K562 (cell line): Measurements from ENCODE around the gene MYO1D. TPM values are rescaled to one million over a fixed set of nuclear protein-coding genes. Genes with fewer than 3 reads are reported as not detected.

Experiments
- ATAC-seq: fragments of 200-7000 bp; cut with Tn5 transposase; 3 replicates; pipeline ENCODE4 v1.9.1; 2020; ENCODE audit warnings: moderate library complexity
- BruUV-seq: library from RNA; stranded (reverse); fragments of 400-500 nt; replicated peaks from 2 replicates; lab custom pipeline; 2021; lab: Mats Ljungman, UMichigan
- CTCF ChIA-PET: fragments of 300-600 bp; formaldehyde crosslinking; extraction: SDS; loops from one replicate; lab custom pipeline; 2021; ENCODE audit warnings: low intra/inter-chr PET ratio; lab: Yijun Ruan, JAX
- POLR2A ChIA-PET: fragments of 300-600, 350-650 bp; sonication (Branson Sonifier 250); formaldehyde crosslinking; extraction: SDS; loops from one replicate; lab custom pipeline; 2021; ENCODE audit warnings: antibody characterized with exemption, inconsistent platforms; lab: Yijun Ruan, JAX
- DNase-seq, 4 experiments: peaks; one replicate each; pipeline versions ENCODE4 v3.0.0 to v3.0.0-alpha.2; 2011 to 2018; ENCODE audit warnings: low spot score in 3 of 4, mixed read lengths in 3 of 4; ENCODE audit errors: extremely low read depth in 1 of 4
- FAIRE-seq: peaks from 2 replicates; lab custom pipeline; 2011; peaks lifted over from hg19 to GRCh38; lab: Jason Lieb, UNC
- H2AFZ ChIP-seq: 2 replicates; pipeline ENCODE4 v1.6.0; 2011; ENCODE audit warnings: low read depth, low read length, control low read depth, inconsistent platforms
- H3K27ac ChIP-seq: fragments of 200-600 bp; 3 replicates; pipeline ENCODE4 v1.8.0; 2011; ENCODE audit warnings: low read depth, mild to moderate bottlenecking, control low read depth, inconsistent platforms, low read length, moderate library complexity, mixed read lengths; ENCODE audit errors: extremely low read depth
- H3K27me3 ChIP-seq, 2 experiments: fragments of 300-600 bp in 1 of 2; 2 replicates in 1 of 2; 3 replicates in 1 of 2; pipeline versions ENCODE4 v1.6.0 to v1.8.0; 2011; ENCODE audit warnings: inconsistent platforms in 2 of 2, low read length in 2 of 2, mild to moderate bottlenecking in 1 of 2, mixed read lengths in 1 of 2, moderate library complexity in 1 of 2; ENCODE audit not compliant: control insufficient read depth in 2 of 2, insufficient read depth in 2 of 2
- H3K36me3 ChIP-seq: fragments of 300-600 bp; 3 replicates; pipeline ENCODE4 v1.8.0; 2011; ENCODE audit warnings: mild to moderate bottlenecking, low read length, inconsistent platforms; ENCODE audit not compliant: control insufficient read depth, insufficient read depth
- H3K4me1 ChIP-seq, 2 experiments: fragments of 200-600 bp in 1 of 2; replicated peaks in 1 of 2; 2 replicates in 1 of 2; 3 replicates in 1 of 2; pipeline versions ENCODE4 v1.5.1 to v1.8.0; 2011; ENCODE audit warnings: inconsistent platforms in 2 of 2, low read length in 2 of 2, mild to moderate bottlenecking in 1 of 2, mixed read lengths in 1 of 2, moderate library complexity in 1 of 2; ENCODE audit not compliant: control insufficient read depth in 2 of 2, insufficient read depth in 2 of 2
- H3K4me2 ChIP-seq: 2 replicates; pipeline ENCODE4 v1.6.1; 2011; ENCODE audit warnings: low read length, control low read depth, inconsistent platforms, mixed read lengths; ENCODE audit not compliant: insufficient read depth
- H3K4me3 ChIP-seq: fragments of 200-600 bp; sonication (generic), shearing (Covaris generic); 2 replicates; pipeline ENCODE4 v1.5.1; 2016; ENCODE audit warnings: control low read depth, inconsistent platforms
- H3K79me2 ChIP-seq: fragments of 200-600 bp; 3 replicates; pipeline ENCODE4 v1.8.0; 2011; ENCODE audit warnings: low read length, inconsistent platforms; ENCODE audit not compliant: control insufficient read depth, insufficient read depth
- H3K9ac ChIP-seq, 2 experiments: 2 replicates each; pipeline versions ENCODE4 v1.6.0 to v1.6.1; 2011; ENCODE audit warnings: low read depth in 2 of 2, low read length in 2 of 2, control low read depth in 1 of 2, inconsistent platforms in 1 of 2, mild to moderate bottlenecking in 1 of 2, mixed read lengths in 1 of 2; ENCODE audit not compliant: insufficient read depth in 1 of 2
- H3K9me1 ChIP-seq: one replicate; pipeline ENCODE4 v1.6.0; 2011; ENCODE audit warnings: inconsistent platforms, mild to moderate bottlenecking, low read length, moderate library complexity; ENCODE audit not compliant: control insufficient read depth, insufficient read depth
- H3K9me3 ChIP-seq: replicated peaks from 2 replicates; pipeline ENCODE4 v1.5.1; 2011; ENCODE audit warnings: low read depth, low read length, inconsistent platforms; ENCODE audit not compliant: control insufficient read depth, insufficient read depth
- H4K20me1 ChIP-seq: replicated peaks from 2 replicates; pipeline ENCODE4 v1.6.1; 2011; ENCODE audit warnings: low read length, inconsistent platforms, mixed read lengths; ENCODE audit not compliant: control insufficient read depth, insufficient read depth
- CCNT2 ChIP-seq: IDR thresholded peaks from 2 replicates; pipeline ENCODE4 v1.6.1; 2011; ENCODE audit warnings: borderline replicate concordance, low read depth, mild to moderate bottlenecking, moderate library complexity, mixed read lengths, low read length; ENCODE audit not compliant: insufficient read length; ENCODE audit errors: extremely low read depth
- ELK1 ChIP-seq: sonication (generic); formaldehyde crosslinking; IDR thresholded peaks from 2 replicates; pipeline ENCODE4 v1.8.1; 2022; ENCODE audit warnings: missing genetic modification reagents
- FOXJ3 ChIP-seq: sonication (generic); formaldehyde crosslinking; IDR thresholded peaks from 2 replicates; pipeline ENCODE4 v1.4.0; 2020; ENCODE audit warnings: mild to moderate bottlenecking, missing genetic modification reagents
- HOMEZ ChIP-seq: fragments of 250-450 bp; sonication (Bioruptor Pico); IDR thresholded peaks from 2 replicates; pipeline ENCODE4 v1.4.0; 2020; ENCODE audit warnings: mild to moderate bottlenecking, moderate library complexity
- IRF1 ChIP-seq: sonication (generic); formaldehyde crosslinking; IDR thresholded peaks from 2 replicates; pipeline ENCODE4 v1.8.0; 2022; ENCODE audit warnings: missing genetic modification reagents, mild to moderate bottlenecking, borderline replicate concordance
- WGBS: fragments of 100-300 bp; shearing (Covaris generic); methylation state at CpG from one replicate; pipeline ENCODE4 v1.1.6; 2016; ENCODE audit warnings: low coverage, mixed read lengths; ENCODE audit not compliant: insufficient coverage; ENCODE audit errors: missing lambda C conversion rate; 5-methylcytosine and 5-hydroxymethylcytosine counted together
- in situ Hi-C: fragments of 300-500 bp; cut with MboI; formaldehyde crosslinking; loops from 4 replicates; pipeline ENCODE4 v1.15.0; 2018; ENCODE audit warnings: inconsistent platforms, mixed read lengths
- intact Hi-C: fragments of 100-400 bp; cut with micrococcal nuclease; formaldehyde crosslinking; loops from 2 replicates; pipeline ENCODE4 v1.14.2; 2022
- polyA plus RNA-seq, 8 experiments: library from polyadenylated mRNA; depleted of rRNA in 4 of 8; stranded (reverse) in 5 of 8; unstranded in 3 of 8; fragments of >200 nt; fragmentation: Nextera tagmentation in 2 of 8; fragmentation: Illumina TruSeq in 1 of 8; extraction: Ambion mirVana in 2 of 8; extraction: Trizol in 1 of 8; gene quantifications; 2 replicates each; pipeline versions ENCODE4 v1.2.1 to v1.2.3, GENCODE V29; 2011 to 2014; ENCODE audit warnings: inconsistent platforms in 1 of 8, missing spikeins in 1 of 8
- total RNA-seq, 7 experiments: library from RNA; depleted of rRNA in 6 of 7; stranded (reverse); fragments of >200 nt in 6 of 7; fragmentation: Illumina TruSeq in 2 of 7; extraction: Trizol in 2 of 7; gene quantifications; 2 replicates each; pipeline versions ENCODE4 v1.2.1 to v1.2.3, GENCODE V29; 2011 to 2021; ENCODE audit warnings: low replicate concordance in 1 of 7

The MYO1D gene
- total and polyA plus RNA-seq, 9 of the 15 experiments (the other 6 are each of a cell fraction or from before 2014, with no cell fraction given), result 2.1 to 71.2 (median 45.4) TPM

- in situ Hi-C loops (no loop called here), intact Hi-C loops (no loop called here)
- Histone ChIP-seq H3K36me3 (no peaks in the 10 kb centered on the region; the same call in 2 of the 3 replicates), H2AFZ (no peak overlapping the region), H3K4me2 (no peak overlapping the region), H4K20me1 (0 out of 2 replicates have a peak, but pooled peaks cover 4% of the 10 kb centered on the region), H3K79me2 (peaks cover 52% of the 10 kb centered on the region), H3K4me3 (no peak overlapping the region), H3K9me1 (no peaks in the 10 kb centered on the region), H3K27me3 (no peaks in the 10 kb centered on the region), H3K9ac (no peak overlapping the region), H3K27ac (no peak overlapping the region), H3K4me1 (peaks cover 0 to 20% of the 10 kb centered on the region in 2 experiments; a peak in 3 of 5 replicates), H3K9me3 (no peaks in the 10 kb centered on the region)
- no peak for DNase-seq
- FAIRE-seq, result no peak
- no peak for ATAC-seq
- TF ChIP-seq FOXJ3, result no peak
- TF ChIP-seq ELK1 (CRISPR knock-in tag), result no peak
- TF ChIP-seq CCNT2, result no peak
- TF ChIP-seq IRF1 (CRISPR knock-in tag), result no peak
- TF ChIP-seq HOMEZ, result no peak
- POLR2A ChIA-PET, result interaction anchor here (0.7 to 0.8 kb wide), 2 partner anchors 52 to 1345 kb away, joined by 3 read pairs; no protein-coding TSS in a partner anchor
- CTCF ChIA-PET, result no interaction called here
- no TSS peak for BruUV-seq
- 79% methylated on average over 3 of the region's 3 CpGs for WGBS
Observed at GRCh38 chr17:32824334-32824733, 52.6 kb downstream of the MYO1D start.
